Activated T-helper 1 cell treated with anti-CD3 and anti-CD28 coated beads, Interleukin-2, amount 50 U/mL, for 16 hours (primary cell): ENCODE results near the gene NAA38.

Experiments used
- DNase-seq, 2 donors: peaks; one replicate each; pipeline ENCODE4 v3.0.0-alpha.2; 2020; ENCODE audit warnings: low read depth in 1 of 2, low spot score in 1 of 2

Gene NAA38

DNA sequence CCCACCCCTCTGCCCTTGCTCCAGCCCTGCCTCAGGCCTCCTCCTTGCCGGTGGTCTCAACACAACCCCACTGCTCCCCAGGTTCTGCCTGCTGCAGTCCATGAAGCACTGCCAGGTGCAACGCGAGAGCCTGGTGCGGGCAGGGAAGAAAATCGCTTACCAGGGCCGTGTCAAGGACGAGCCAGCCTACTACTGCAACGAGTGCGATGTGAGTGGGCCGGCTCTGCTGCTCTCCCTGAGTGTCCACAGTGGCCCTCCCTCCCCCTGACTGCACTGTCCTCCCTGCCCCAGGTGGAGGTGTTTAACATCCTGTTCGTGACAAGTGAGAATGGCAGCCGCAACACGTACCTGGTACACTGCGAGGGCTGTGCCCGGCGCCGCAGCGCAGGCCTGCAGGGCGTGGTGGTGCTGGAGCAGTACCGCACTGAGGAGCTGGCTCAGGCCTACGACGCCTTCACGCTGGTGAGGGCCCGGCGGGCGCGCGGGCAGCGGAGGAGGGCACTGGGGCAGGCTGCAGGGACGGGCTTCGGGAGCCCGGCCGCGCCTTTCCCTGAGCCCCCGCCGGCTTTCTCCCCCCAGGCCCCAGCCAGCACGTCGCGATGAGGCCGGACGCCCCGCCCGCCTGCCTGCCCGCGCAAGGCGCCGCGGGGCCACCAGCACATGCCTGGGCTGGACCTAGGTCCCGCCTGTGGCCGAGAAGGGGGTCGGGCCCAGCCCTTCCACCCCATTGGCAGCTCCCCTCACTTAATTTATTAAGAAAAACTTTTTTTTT lies 4.3 kb downstream of the NAA38 start:
- no peak for DNase-seq

DNA sequence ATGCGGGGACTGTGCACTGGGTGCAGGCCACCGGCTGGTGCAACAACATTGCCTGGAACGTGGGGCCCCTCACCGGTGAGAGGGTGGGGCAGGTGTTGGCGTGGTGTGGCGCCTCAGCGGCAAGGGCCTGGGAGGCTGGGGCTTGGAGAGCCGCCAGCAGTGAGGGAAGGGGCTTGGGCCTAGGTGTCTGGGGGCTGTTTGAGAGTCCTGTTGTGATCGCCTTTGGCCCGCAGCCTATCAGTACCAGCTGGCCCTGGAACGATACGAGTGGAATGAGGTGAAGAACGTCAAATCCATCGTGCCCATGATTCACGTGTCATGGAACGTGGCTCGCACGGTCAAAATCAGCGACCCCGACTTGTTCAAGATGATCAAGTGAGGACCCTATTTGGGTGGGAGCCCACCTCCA lies 5.1 kb downstream of the NAA38 start:
- DNase-seq: no peak

DNA sequence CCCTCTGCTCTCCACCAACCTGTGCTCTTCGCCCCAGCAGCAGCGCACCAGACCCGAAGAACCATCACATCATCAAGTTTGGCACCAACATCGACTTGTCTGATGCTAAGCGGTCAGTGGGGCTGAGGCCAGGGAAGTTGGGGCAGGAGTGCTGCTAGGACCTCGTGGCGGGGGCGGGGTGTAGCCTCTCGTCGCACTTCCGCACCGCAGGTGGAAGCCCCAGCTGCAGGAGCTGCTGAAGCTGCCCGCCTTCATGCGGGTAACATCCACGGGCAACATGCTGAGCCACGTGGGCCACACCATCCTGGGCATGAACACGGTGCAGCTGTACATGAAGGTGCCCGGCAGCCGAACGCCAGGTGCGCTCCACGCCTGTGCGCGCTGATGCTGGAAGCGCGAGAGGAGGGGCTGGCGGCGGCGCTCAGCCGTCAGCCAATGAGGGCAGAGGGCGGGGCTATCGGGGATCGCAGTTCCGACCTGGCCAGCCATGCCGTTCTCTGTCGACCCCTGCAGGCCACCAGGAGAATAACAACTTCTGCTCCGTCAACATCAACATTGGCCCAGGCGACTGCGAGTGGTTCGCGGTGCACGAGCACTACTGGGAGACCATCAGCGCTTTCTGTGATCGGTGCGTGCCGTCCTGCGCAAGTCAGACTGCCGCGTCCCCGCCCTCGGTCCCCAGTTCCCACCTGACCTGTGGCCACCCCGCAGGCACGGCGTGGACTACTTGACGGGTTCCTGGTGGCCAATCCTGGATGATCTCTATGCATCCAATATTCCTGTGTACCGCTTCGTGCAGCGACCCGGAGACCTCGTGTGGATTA lies 5.7 kb downstream of the NAA38 start:
- peak; percentile 87 to 89 for DNase-seq

DNA sequence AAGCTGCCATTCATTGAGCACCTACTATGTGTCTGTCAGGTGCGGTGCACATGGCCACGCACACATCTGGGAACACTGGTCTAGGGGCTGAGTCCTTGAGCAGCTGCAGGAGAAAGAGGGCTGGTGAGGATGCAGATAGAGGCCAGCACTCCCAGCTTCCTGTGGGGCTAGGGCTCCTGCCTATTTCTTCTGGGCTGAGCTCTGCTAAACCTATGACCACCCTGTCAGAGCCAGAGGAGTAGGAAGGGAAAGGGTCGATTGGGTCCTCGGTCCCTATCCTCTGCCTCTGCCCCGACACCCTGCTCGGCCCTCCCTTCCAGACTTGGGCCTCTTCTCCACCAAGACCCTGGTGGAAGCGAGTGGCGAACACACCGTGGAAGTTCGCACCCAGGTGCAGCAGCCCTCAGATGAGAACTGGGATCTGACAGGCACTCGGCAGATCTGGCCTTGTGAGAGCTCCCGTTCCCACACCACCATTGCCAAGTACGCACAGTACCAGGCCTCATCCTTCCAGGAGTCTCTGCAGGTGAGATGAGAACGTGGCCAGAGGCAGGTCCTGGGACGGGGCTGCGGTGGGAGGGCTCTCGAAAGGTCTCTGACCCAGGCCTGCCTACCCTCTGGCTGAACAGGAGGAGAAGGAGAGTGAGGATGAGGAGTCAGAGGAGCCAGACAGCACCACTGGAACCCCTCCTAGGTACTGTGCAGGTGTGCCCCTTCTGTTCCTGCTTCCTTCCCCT lies 6.5 kb downstream of the NAA38 start:
- no peak for DNase-seq

GRCh38 chr17:7849751-7850504 lies 7.4 kb downstream of the NAA38 start:
- DNase-seq: no peak

- no peak for DNase-seq
Observed at GRCh38 chr17:7849130-7849750, 8.1 kb downstream of the NAA38 start.

DNA sequence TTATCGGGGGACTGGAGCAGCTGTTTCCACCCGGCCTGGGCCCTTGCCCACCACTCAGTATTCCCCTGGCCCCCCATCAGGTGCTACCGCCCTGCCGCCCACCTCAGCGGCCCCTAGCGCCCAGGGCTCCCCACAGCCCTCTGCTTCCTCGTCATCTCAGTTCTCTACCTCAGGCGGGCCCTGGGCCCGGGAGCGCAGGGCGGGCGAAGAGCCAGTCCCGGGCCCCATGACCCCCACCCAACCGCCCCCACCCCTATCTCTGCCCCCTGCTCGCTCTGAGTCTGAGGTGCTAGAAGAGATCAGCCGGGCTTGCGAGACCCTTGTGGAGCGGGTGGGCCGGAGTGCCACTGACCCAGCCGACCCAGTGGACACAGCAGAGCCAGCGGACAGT lies 8.6 kb downstream of the NAA38 start:
- DNase-seq: no peak

DNA sequence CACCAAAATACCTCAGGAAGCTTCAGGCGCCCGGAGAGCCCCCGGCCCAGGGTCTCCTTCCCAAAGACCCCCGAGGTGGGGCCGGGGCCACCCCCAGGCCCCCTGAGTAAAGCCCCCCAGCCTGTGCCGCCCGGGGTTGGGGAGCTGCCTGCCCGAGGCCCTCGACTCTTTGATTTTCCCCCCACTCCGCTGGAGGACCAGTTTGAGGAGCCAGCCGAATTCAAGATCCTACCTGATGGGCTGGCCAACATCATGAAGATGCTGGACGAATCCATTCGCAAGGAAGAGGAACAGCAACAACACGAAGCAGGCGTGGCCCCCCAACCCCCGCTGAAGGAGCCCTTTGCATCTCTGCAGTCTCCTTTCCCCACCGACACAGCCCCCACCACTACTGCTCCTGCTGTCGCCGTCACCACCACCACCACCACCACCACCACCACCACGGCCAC lies 9.2 kb downstream of the NAA38 start:
- no peak for DNase-seq

- DNase-seq: no peak
Observed at GRCh38 chr17:7846765-7847661, 10.3 kb downstream of the NAA38 start.

- DNase-seq: no peak
Observed at GRCh38 chr17:7846063-7846735, 11.2 kb downstream of the NAA38 start.

DNA sequence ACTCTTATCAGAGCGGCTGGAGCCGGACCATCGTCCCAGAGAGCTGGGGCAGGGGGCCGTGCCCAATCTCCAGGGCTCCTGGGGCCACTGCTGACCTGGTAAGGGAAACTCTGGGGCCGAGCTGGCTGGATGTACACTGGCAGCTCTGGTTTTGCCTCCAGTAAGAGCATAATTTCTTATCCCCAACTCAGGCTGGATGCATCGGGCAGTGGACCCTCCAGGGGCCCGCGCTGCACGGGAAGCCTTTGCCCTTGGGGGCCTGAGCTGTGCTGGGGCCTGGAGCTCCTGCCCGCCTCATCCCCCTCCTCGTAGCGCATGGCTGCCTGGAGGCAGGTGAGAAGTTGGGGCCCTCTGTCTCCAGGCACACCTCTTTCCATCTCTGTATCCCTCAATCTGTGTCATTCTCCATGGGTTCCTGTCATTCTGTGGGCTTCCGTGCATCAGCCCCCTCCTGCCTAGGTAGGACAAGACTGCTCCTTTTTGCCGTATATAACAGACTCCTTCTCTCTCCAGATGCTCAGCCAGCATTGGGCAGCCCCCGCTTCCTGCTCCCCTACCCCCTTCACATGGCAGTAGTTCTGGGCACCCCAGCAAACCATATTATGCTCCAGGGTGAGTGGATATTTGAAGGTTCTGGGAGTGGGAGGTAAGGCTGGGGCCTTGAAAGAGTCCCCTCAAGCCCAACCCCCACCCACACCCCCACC lies 11.8 kb downstream of the NAA38 start:
- DNase-seq: no peak

DNA sequence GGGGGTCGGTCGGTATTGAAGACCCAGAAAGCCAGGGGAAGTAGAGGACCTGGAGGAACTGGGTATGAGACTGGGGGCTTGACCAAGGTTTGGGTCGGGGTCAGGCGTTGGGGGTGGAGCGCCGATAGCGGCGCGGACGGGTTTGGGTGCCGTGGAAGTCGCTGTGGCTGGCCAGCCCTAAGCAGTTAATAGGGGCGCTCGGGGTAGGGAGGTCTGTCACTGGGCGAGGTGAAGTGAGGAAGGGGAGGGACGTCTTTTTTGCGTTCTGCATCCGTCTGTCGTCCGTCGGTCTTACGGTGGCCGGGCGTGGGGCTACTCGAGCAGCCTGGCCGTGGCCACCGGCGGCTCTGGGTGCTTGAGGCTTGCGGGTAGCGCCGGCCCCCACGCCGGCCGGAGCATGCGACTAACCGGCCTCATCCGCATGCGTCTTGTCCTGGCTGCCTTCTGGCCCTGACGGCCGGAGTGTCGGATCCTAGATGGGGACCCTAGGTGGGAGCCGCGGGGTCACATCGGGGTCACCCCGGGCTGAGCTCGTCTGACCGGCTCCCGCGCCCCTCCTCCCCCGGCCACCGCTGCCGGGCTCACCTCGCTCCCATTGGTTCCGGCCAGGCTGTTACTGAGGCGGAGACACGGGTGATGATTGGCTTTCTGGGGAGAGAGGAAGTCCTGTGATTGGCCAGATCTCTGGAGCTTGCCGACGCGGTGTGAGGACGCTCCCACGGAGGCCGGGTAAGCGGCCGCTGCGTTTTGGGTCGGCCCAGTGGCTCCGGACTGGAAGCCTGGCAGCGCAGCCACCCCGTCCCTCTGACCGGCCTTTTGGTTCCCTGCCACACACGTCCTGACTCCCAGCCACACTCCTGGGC lies 12.8 kb downstream of the NAA38 start:
- peak; percentile 46 to 75 for DNase-seq

DNA sequence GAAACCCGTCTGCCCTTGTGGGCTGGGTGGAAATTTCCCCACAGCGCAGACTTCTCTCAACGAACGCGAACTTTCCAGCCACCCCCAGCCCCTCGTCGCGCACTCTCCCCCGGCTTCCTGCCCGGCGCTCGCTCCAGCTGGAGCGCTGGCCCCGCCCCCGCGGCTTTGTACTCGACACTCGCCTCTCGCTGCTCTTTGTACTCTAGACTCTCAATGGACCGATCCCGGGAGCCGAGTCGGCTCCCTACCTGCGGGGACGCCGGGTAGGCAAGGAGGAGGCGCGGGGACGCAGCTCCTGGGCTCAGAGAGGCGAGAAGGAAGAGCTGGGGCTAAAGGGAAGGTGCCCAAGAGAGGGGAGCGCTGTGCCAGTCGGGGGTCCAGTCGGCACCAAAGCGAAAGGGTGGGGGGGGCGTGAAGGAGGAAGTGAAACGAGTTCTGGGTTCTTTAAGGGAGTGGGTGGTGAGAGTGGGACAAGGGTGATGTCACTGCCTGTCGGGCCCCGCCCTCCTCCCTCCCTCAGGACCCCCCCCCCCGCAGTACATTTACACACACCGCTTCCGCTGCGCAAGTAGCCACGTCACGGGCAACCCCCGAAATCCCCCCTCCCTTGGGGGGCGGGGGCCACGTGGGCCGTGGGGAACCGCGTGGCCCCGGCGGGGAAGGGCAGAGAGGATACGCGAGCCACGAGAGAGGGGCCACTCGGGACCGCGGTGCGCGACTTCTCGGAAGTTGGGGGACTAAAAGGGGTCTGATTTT lies 13.6 kb downstream of the NAA38 start:
- DNase-seq: peak; percentile 70 to 89

GRCh38 chr17:7843257-7843535 lies 14.2 kb downstream of the NAA38 start:
- no peak for DNase-seq

GRCh38 chr17:7842380-7843256 lies 14.7 kb downstream of the NAA38 start:
- peak; percentile 69 to 97 for DNase-seq

DNA sequence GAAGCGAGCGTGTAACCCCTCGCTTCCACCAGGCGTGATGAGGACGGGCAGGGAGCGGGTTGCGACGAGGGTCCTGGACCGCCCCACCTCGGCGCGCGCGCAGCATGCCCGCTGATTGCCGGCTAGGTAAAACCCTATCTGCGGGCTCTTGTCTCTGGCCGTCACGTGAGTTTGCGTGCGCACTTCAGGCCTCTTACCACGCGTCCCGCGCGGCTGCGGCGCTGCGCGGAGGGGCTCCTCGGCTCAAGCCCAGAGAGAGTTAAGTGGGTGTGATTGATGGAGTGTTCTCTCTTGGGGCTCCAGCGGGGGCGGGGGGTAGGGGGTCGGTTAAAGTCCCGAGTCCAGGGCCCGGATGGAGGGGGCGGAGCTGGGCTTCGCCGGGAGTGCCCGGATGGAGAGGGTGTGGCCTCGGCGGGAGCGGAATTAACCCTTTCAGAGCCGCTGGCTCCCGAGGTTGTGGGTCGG lies 15.4 kb downstream of the NAA38 start:
- DNase-seq: peak; percentile 68 to 78
